ENCODE data around the gene ETF1. TPM values are rescaled to one million over a fixed set of nuclear protein-coding genes. Genes with fewer than 3 reads are reported as not detected.

ETF1 gene
- total RNA-seq, 1 donor from 2014 or later = 153 TPM

DNA sequence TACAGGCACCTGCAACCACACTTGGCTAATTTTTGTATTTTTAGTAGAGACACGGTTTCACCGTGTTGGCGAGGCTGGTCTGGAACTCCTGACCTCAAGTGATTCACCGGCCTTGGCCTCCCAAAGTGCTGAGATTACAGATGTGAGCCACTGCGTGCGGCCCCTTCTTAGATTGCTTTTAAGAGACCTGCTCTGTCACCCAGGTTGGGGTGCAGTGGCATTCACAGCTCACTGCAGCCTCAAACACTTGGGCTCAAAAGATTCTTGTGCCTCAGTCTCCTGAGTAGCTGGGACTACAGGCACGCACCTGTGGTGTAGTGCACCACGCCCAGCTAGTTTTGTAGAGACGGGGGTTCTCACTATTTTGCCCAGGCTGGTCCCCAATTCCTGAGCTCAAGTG is 21.2 kb upstream of the ETF1 start:
- Histone ChIP-seq H3K79me2 (ENCODE audit: insufficient read depth, low read length) (peaks cover 90% of the 10 kb centered on the region), H3K9ac (ENCODE audit: low read length) (no peak overlapping the region), H3K27ac (ENCODE audit: low read depth, low read length) (no peak overlapping the region), H3K4me3 (ENCODE audit: insufficient read depth, low read depth, low read length) (no peak overlapping the region), H3K36me3 (ENCODE audit: insufficient read depth, low read length) (peaks cover 89% of the 10 kb centered on the region), H3K27me3 (ENCODE audit: insufficient read depth, low read length) (no peaks in the 10 kb centered on the region), H3K9me3 (ENCODE audit: insufficient read depth, low read depth, low read length) (no peaks in the 10 kb centered on the region), H4K20me1 (ENCODE audit: insufficient read depth, low read length) (peaks cover 85% of the 10 kb centered on the region), H3K4me1 (ENCODE audit: insufficient read depth, low read length) (peaks cover 11% of the 10 kb centered on the region), H3K4me2 (ENCODE audit: low read length) (no peak overlapping the region), H2AFZ (ENCODE audit: low read depth, low read length) (no peak overlapping the region)
- Mint-ChIP-seq H3K36me3 (ENCODE audit: low read depth, unreplicated experiment) (peaks cover 24% of the 10 kb centered on the region), H3K27me3 (ENCODE audit: low read depth, unreplicated experiment) (no peaks in the 10 kb centered on the region), H3K27ac (ENCODE audit: unreplicated experiment) (no peak overlapping the region), H3K4me3 (ENCODE audit: unreplicated experiment) (no peak overlapping the region), H3K4me1 (ENCODE audit: low read depth, unreplicated experiment) (peaks cover 26% of the 10 kb centered on the region), H3K9me3 (ENCODE audit: unreplicated experiment) (no peaks in the 10 kb centered on the region)
- no peak for FAIRE-seq
- TF ChIP-seq, protein P1, sequence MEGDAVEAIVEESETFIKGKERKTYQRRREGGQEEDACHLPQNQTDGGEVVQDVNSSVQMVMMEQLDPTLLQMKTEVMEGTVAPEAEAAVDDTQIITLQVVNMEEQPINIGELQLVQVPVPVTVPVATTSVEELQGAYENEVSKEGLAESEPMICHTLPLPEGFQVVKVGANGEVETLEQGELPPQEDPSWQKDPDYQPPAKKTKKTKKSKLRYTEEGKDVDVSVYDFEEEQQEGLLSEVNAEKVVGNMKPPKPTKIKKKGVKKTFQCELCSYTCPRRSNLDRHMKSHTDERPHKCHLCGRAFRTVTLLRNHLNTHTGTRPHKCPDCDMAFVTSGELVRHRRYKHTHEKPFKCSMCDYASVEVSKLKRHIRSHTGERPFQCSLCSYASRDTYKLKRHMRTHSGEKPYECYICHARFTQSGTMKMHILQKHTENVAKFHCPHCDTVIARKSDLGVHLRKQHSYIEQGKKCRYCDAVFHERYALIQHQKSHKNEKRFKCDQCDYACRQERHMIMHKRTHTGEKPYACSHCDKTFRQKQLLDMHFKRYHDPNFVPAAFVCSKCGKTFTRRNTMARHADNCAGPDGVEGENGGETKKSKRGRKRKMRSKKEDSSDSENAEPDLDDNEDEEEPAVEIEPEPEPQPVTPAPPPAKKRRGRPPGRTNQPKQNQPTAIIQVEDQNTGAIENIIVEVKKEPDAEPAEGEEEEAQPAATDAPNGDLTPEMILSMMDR (IDR thresholded peaks at IDR 0.05; ENCODE audit: insufficient read depth, low read depth, low read length) = no peak
- TF ChIP-seq EZH2 (IDR thresholded peaks at IDR 0.05; ENCODE audit: insufficient read depth, low read length) = no peak
- no peak for DNase-seq (ENCODE audit: low read depth)

DNA sequence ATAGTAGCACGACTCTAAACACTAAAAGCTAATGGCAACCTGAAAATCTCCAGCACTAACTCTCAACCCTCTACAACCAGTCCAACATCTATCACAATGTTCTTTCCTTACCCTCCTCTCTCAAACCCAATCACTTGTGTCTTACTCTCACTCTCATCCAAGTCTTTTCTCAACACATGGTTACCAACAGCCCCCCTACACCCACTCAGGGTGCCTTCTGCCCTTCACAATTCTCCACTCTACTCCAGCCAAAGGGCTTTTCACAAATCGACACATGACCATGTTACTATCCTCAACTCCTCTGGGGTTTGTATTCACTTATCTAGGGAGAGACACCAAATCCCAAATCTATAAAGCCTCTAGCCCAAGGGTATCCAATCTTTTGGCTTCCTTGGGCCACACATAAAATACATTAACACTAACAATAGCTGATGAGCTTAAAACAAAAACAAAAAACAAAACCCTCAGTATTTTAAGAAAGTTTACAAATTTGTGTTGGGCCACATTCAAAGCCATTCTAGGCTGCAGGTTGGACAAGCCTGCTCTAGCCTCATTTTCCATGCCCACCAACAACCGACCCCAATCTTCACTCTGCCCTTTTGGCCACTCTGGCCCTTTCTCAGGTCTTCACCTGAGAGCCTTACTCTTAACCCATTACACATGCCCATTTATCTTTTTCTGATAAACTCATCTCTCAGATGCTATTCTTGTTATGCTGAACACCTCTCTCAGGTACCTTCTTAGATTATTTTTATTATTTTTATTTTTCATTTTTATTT is 20.5 kb upstream of the ETF1 start:
- Histone ChIP-seq H2AFZ (ENCODE audit: low read depth, low read length) (no peak overlapping the region), H4K20me1 (ENCODE audit: insufficient read depth, low read length) (peaks cover 86% of the 10 kb centered on the region), H3K36me3 (ENCODE audit: insufficient read depth, low read length) (peaks cover 89% of the 10 kb centered on the region), H3K4me2 (ENCODE audit: low read length) (no peak overlapping the region), H3K9me3 (ENCODE audit: insufficient read depth, low read depth, low read length) (no peaks in the 10 kb centered on the region), H3K27me3 (ENCODE audit: insufficient read depth, low read length) (no peaks in the 10 kb centered on the region), H3K27ac (ENCODE audit: low read depth, low read length) (no peak overlapping the region), H3K4me1 (ENCODE audit: insufficient read depth, low read length) (peaks cover 8% of the 10 kb centered on the region), H3K79me2 (ENCODE audit: insufficient read depth, low read length) (peaks cover 90% of the 10 kb centered on the region), H3K9ac (ENCODE audit: low read length) (no peak overlapping the region), H3K4me3 (ENCODE audit: insufficient read depth, low read depth, low read length) (no peak overlapping the region)
- H3K4me3 Mint-ChIP-seq (ENCODE audit: unreplicated experiment) = no peak overlapping the region
- no peaks in the 10 kb centered on the region for H3K27me3 Mint-ChIP-seq (ENCODE audit: low read depth, unreplicated experiment)
- DNase-seq (ENCODE audit: low read depth) = no peak
- TF ChIP-seq EZH2 (IDR thresholded peaks at IDR 0.05; ENCODE audit: insufficient read depth, low read length) = no peak
- TF ChIP-seq, protein P1 (IDR thresholded peaks at IDR 0.05; ENCODE audit: insufficient read depth, low read depth, low read length) = no peak
- H3K27ac Mint-ChIP-seq (ENCODE audit: unreplicated experiment) = no peak overlapping the region
- peaks cover 20% of the 10 kb centered on the region for H3K4me1 Mint-ChIP-seq (ENCODE audit: low read depth, unreplicated experiment)
- H3K9me3 Mint-ChIP-seq (ENCODE audit: unreplicated experiment) = no peaks in the 10 kb centered on the region
- no peak for FAIRE-seq
- H3K36me3 Mint-ChIP-seq (ENCODE audit: low read depth, unreplicated experiment) = peaks cover 24% of the 10 kb centered on the region

DNA sequence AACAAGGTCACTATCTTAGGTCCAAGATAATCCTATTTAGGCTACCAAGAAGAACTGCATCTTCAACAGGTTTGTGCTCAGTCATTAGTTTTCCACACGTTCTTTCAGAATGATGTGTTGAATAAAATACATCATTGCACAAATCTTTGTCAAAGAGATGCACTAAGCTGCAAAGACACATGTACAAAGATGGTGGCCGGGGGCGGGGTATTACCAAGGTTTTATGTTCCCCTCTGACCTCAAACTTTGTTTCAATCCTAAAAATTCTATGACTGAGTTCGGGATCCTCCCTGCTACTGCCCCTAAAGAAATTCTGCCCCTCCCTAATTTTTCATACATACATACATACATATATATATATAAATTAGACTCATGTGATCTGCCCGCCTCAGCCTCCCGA is 17.9 kb upstream of the ETF1 start:
- H3K27ac Mint-ChIP-seq (ENCODE audit: unreplicated experiment) = no peak overlapping the region
- H3K79me2 ChIP-seq (ENCODE audit: insufficient read depth, low read length) = peaks cover 78% of the 10 kb centered on the region
- H3K27me3 ChIP-seq (ENCODE audit: insufficient read depth, low read length) = no peaks in the 10 kb centered on the region
- H3K27me3 Mint-ChIP-seq (ENCODE audit: low read depth, unreplicated experiment) = no peaks in the 10 kb centered on the region
- H3K4me1 ChIP-seq (ENCODE audit: insufficient read depth, low read length) = no peaks in the 10 kb centered on the region
- no peaks in the 10 kb centered on the region for H3K9me3 Mint-ChIP-seq (ENCODE audit: unreplicated experiment)
- no peak overlapping the region for H2AFZ ChIP-seq (ENCODE audit: low read depth, low read length)
- H3K4me1 Mint-ChIP-seq (ENCODE audit: low read depth, unreplicated experiment) = peaks cover 8% of the 10 kb centered on the region
- no peak for TF ChIP-seq EZH2 (IDR thresholded peaks at IDR 0.05; ENCODE audit: insufficient read depth, low read length)
- TF ChIP-seq, protein P1 (IDR thresholded peaks at IDR 0.05; ENCODE audit: insufficient read depth, low read depth, low read length) = no peak
- peaks cover 90% of the 10 kb centered on the region for H3K36me3 ChIP-seq (ENCODE audit: insufficient read depth, low read length)
- H3K9me3 ChIP-seq (ENCODE audit: insufficient read depth, low read depth, low read length) = no peaks in the 10 kb centered on the region
- FAIRE-seq (no peak), DNase-seq (ENCODE audit: low read depth) (no peak)
- H3K4me2 ChIP-seq (ENCODE audit: low read length) = no peak overlapping the region
- no peak overlapping the region for H3K27ac ChIP-seq (ENCODE audit: low read depth, low read length)
- no peak overlapping the region for H3K9ac ChIP-seq (ENCODE audit: low read length)
- peaks cover 25% of the 10 kb centered on the region for H3K36me3 Mint-ChIP-seq (ENCODE audit: low read depth, unreplicated experiment)
- no peak overlapping the region for H3K4me3 ChIP-seq (ENCODE audit: insufficient read depth, low read depth, low read length)
- no peak overlapping the region for H3K4me3 Mint-ChIP-seq (ENCODE audit: unreplicated experiment)
- H4K20me1 ChIP-seq (ENCODE audit: insufficient read depth, low read length) = peaks cover 84% of the 10 kb centered on the region

All from astrocyte (in vitro differentiated cells and primary cell).